Endometrial microvascular endothelial cells (primary cell): ENCODE results near the gene TUBB1. TPM values are rescaled to one million over a fixed set of nuclear protein-coding genes. Genes with fewer than 3 reads are reported as not detected.
"Not testable (repeated sequence)": the region's sequence is repeated elsewhere in the genome, so short reads cannot be mapped to it uniquely, and the experiment has no call there.

ENCODE experiments used
- in situ Hi-C: cut with HindIII; loops from 2 replicates; pipeline ENCODE4 v1.10.0; 2017; ENCODE audit warnings: low sequenced_read_pairs, low pct_unique_long_range_greater_than_20kb; ENCODE audit errors: inconsistent ontology term
- total RNA-seq: library from RNA; depleted of rRNA; stranded (reverse); fragments of >200 nt; gene quantifications from one replicate; pipeline ENCODE4 v1.2.3, GENCODE V29; 2015; ENCODE audit errors: inconsistent ontology term

TUBB1 gene
- total RNA-seq, 1 donor from 2014 or later = not detected

DNA sequence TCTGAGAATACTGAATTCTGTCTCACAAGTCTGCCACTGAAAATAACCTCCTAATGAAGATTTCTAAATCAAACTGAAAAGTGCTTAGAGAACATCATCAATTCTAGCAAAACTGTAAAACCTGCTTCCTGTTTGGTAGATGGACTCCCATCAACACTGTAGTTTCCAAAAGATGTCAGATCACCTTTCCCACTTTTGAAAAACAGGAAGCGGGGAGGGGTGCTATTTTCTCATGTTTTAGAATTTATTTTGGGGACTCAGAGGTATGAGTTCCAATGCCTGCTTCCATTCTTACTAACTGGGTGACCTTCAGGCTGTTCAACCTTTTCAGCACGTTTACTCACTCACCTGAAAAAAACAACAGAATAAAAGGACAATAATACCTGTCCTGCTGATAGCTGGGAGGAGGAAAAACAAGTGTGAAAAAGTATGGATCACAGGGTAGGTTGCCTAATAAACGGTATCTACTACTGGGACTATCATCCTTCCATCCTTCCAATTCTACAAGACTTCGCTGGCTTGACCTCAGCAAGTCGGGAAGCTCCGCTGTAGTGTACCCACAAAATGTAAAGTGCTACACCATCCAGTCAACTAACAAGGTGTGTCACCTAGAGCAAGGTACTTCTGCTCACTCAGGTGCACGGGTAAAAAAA is 11.8 kb downstream of the TUBB1 start:
- in situ Hi-C loops = no loop called here

DNA sequence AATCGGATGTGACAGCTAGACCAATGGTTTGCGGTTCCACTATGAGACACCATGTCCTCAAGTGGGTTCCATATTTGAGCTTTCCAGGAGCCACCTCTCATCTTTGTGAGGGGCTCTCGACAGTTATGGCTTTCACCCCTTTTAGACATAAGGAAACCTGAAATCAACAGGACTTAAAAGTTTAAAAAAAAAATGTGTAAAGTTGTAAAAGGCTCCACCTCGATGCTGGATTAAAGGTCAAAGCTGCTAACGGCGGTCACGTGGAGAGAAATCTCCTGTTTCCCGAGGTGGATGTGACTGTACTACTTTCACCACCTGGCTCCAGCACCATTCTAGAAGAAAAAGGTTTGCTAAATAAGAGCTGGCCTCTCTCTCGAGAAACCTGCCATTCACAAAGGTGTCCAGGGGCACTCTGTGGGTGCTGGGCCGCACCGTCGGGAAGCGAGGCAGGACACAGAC is 12.4 kb downstream of the TUBB1 start:
- in situ Hi-C loops = no loop called here

DNA sequence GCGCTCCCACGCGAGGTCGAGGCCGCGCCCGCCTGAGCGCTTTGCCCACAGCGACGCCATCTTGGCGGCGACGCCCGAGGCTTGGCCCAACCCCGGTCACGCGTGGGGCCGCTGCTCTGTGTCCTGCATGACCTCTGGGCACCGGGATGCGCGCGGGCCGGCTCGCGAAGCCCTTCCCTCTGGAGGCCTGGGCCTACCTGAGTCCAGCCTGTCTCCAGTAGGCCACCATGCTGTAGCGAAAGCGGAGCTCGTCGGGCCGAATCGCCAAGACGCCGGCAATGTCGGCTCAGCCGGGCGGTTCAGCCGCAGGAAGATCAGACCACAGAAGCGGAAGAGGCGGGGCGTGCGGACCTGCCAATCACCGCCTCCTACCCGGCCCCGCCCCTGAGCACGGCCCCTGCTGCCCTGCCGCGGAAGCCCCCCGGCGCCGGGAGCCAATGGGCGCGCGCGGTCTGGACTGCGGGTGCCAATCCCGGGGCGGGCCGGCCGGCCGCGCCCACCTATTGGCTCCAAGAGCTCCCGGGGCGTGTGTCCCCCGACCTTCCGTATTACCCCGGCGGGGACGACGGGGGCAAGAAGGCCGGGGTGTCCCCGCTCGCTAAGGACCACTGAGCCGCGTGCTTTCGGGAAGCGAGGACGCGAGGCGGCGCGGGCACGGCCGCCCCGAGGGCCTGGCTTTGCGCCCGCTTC is 12.9 kb downstream of the TUBB1 start, which contains the start of gene ATP5F1E:
TSS of gene ATP5F1E (minus strand) at position 313 of the 690 bp plus-strand sequence. CDS start at position 229, 84 bp downstream.
- in situ Hi-C loops = no loop called here

DNA sequence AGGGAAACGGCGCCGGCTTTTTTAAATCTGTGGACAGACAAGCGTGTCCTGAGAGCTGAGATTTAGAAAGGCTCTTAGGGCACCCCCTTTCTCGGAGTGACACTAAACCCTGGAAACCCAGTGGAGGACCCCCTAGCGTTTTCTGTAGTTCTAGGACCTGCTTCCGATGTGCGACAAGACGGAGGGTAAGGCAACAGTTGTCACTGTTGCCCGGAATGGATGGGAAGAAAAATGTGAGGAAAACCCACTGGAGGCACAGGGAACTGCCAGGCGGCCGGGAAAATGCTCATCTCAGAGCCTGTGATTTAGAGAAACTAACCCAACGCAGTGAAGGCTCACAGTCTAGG is 13.5 kb downstream of the TUBB1 start:
- in situ Hi-C loops = no loop called here

DNA sequence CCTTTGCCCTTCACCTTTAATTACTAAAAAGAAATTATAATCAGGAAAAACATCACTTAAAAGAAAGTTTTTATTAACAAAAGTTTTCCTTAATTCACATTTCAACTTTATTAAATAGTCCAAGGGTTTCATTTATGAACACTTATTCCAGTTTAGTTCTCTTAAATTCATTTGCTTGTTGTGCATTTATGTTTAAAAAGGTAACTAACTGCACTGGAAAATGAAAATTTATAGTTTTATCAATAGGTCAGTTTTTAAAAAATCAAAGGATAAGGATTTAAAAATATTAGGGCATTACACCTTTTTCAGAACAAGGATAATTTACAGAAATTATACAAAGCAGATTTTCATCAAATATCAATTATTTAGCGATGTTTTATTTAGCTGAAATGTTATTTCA is 13.9 kb downstream of the TUBB1 start:
- in situ Hi-C loops = no loop called here

DNA sequence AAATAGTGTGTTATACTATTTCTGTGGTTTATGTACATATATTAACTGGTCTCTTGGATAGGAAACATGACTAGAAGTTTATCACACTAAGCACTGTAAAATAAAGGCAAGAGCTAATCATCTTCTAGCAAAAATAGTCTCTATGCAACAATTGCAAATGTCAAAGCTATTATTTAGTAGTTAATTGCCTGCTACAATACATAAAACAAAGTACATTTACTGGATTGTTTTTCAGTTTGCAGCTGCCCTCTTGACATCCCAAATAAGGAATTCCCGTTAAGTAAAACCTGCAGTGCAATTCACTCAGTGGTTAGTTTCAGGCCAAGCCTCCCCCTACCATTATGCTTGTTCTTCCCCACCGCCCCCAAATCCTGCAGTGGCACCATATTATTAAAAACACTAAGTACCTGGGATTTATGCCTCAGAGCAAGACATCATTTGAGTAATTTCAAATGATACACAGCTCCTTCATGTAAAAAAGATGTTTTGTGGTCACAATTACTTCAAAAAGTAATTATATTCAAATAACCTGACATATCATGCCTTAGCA is 14.5 kb downstream of the TUBB1 start:
- in situ Hi-C loops = no loop called here

DNA sequence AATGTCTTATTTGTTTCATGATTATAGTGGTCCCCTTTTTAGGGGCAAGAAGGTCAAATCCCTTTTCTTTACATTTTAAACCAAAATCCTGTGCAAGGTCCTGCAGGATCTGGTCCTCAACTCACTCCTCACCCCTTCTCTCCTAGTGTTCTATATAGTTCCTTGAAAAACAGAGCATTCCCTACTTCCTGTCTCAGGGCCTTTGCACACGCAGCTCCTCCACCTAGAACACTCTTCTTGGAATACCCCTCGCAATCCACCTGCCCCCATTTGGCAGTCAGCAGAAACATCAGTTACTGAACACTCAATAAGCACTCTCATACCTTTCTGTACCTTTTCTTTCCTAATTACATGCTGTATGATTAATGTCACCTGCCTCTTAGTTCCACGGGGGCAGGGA is 16.2 kb downstream of the TUBB1 start:
- in situ Hi-C loops = no loop called here

DNA sequence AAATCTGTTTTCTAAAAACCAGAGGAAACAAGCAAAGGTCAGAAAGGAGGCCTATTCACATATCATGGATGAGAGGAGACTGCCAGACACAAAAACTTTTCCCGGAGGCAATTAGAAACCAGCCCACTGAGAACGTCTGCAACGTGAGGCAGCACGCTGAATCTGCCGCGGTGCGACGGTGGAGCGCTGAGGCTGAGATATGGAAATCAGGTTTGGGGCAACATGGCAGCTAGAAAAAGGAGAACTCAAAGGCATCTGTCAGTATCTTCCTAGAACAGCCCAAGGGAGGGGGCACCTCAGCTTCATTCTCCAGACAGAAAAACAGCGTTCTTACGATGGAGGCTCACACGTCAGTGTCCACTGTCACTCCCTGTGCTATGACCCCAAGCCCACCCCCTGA is 18.2 kb downstream of the TUBB1 start:
- in situ Hi-C loops = no loop called here

DNA sequence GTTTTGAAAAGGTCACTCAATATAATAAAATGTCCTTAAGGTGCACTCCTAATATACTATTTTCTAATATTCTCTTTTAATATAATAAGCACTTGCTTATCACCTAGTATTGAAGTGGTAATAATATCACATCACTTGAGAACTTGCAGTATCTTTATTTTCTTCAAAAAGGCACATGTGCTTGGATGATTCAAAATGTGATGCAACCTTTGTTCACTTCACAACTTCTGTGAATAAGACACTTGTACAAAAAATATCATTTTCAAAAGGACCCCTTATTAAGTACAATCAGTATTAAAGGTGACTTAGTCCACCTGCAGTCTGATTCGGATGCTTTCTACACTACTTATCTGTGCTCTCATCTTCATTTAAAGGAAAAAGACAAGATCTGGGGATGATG is 20.0 kb downstream of the TUBB1 start:
- in situ Hi-C loops = no loop called here

DNA sequence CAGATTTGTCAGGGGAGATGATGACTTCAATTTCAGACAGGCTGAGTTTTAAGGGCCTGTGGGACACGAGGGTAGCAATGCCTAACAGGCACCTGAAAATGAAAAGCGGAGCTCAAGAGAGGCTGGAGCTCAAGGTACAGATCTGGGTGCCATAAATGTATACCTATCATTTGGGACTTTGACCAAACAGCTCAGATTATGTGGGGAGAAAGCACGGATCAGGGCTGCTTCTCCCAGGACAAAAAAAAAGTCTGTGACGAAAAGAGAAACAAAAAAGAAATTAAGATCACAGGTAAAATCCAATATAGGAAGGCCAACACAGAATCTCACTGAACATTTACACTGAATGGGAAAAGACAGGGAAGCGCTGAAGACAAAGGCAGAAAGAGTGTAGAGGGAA is 21.4 kb downstream of the TUBB1 start:
- in situ Hi-C loops = no loop called here

DNA sequence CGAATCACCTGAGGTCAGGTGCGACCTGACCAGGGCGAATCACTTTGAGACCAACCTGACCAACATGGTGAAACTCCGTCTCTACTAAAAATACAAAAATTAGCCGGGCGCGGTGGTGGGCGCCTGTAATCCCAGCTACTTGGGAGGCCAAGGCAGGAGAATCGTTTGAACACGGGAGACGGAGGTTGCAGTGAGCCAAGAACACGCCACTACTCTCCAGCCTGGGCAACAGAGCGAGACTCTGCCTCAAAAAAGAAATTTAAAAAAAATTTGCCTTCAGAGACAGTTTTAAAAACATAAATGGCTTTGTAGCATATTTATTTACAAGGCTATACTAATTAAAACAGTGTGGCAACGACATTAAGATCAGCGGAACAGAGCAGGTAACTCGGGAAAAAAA is 22.3 kb downstream of the TUBB1 start:
- in situ Hi-C loops = not testable (repeated sequence)

DNA sequence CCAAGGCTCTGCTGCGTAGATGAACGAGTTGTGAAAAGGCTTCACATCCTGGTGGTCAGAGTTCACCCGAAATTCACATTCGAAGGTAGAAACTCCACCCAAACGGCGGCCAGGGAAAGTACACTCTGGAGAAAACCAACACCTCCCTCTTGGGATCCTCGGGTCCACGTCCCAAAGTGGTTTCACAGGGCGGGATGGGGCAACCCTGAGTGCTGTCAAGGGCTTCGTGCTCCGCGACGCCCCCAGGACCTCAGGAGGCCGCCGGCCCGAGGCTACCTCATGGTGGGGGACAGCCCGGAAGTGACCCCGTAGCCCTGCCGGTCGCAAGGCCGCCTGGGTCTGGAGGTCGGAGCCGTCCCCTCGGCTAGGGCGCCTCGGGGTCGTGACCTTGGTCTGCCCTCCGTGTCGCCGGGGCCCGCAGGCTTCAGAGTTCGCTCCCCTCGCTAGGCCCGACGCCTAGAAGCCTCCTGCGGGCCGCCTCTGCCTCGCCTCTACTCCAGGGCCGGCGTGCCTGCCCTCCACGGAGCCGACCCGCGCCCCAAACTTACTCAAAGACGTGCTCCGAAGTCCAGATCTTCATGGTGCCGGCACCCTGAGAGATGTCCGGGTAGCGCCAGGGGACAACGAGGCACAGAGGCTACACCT is 23.0 kb downstream of the TUBB1 start, which contains the start of gene PRELID3B:
TSS of gene PRELID3B (minus strand) at position 636 of the 645 bp plus-strand sequence. CDS start at position 580, 56 bp downstream.
- in situ Hi-C loops = no loop called here

DNA sequence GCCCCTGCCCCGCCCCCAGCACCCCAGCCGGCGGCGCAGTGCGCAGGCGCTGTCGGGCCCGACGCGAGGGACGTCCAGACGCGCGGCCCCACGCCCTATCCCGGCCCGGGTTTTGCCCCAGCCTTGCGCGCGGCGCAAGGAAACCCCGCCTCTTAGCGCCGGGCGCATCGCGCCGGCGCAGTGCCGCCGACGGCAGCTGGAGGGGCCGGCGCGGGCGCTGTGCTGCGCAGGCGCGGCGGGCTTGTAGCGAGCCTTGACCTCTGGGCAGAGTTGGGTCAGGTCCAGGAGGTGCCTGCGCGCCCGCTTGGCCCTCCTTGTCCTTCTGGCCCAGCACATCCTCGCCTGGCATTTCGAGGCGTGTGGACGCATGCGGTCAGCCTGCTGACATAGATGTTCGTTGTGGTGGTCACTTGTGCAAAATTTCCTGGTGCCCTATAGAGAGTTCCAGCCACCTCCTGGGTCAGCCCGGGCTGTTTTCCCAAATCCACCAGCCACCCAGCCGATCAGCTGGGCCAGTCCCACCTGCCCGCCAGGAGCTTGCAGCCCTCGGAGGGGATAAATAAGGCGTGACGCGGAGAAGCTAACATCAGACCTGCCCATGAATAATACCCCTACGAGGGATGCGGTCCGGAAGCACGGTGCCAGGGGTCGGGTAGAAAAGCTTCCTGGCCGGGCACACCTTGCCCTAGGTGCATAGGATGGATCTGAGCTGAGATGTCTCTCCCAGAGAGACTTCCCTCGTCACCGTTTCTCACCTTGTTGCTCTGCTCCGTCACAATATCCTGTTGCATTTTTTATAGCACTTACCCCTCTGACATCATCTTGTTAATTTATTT is 23.8 kb downstream of the TUBB1 start:
- in situ Hi-C loops = no loop called here

DNA sequence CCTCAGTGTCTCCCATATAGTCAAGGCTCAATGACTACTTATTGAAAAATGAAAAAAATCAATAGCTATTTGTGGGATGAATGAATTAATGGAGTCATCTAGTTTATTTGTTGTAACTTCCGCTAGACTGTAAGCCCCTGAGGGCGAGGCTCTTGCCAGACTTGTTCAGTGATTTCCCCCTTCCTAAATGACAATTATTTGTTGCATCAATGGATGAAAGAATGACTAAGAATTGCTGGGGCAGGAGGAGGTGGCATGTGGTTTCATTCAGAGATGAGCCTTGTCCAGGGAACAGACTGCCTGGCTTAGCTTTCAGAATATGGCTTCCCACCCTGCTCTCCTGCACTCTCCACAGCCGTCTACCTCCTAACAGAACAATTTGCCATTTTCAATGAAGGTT is 24.5 kb downstream of the TUBB1 start:
- in situ Hi-C loops = no loop called here

DNA sequence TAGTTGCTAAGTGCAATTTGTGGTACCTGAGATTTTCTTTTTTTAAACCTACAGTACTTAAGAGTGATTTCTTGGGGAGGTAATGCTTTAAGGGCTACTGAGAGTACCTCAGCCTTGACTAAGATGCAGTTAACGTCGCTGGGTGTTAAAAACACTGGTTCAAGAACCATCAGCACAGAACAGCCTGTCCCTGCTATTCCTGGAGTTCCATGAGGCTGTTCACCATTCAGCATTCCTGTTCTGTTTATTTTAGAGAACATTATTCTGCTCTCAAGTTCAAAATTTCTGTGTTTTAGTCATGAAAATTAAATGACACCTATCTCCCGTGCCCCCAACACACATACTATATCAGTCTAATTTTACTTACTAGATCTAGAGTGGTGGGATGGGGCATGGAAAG is 25.1 kb downstream of the TUBB1 start:
- in situ Hi-C loops = no loop called here

DNA sequence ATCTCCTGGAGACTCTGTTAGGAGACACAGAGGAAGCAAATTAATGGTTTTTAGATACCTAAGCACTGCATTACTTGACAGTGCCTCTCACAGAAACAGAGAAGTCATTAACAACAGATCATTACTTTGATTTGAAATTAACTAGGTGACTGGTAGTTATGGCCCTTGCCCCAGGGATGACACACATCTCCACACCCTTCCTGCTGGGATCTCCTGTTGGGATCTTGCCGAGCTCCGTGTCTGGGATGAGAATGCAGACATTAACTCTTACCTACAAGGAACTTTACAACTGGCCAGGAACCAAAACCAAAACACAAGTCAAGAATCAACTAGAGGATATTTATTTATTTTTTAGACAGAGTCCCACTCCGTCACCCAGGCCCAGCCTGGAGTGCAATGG is 25.6 kb downstream of the TUBB1 start:
- in situ Hi-C loops = no loop called here

DNA sequence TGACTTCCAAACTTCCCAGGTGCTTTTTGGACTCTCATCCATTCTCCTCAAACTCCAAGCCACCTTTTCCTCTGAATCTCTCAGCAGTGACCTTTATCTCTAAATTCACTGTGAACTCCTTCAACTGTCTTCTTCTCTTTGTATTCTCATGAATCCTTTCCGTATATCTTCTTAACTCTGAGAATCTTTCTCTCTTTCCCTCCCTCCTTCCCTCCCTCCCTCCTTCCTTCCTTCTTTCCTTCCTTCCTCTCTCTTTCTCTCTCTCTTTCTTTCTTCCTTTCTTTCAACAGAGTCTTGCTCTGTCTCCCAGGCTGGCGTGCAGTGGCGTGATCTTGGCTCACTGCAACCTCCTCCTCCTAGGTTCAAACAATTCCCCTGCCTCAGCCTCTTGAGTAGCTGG is 27.6 kb downstream of the TUBB1 start:
- in situ Hi-C loops = no loop called here

DNA sequence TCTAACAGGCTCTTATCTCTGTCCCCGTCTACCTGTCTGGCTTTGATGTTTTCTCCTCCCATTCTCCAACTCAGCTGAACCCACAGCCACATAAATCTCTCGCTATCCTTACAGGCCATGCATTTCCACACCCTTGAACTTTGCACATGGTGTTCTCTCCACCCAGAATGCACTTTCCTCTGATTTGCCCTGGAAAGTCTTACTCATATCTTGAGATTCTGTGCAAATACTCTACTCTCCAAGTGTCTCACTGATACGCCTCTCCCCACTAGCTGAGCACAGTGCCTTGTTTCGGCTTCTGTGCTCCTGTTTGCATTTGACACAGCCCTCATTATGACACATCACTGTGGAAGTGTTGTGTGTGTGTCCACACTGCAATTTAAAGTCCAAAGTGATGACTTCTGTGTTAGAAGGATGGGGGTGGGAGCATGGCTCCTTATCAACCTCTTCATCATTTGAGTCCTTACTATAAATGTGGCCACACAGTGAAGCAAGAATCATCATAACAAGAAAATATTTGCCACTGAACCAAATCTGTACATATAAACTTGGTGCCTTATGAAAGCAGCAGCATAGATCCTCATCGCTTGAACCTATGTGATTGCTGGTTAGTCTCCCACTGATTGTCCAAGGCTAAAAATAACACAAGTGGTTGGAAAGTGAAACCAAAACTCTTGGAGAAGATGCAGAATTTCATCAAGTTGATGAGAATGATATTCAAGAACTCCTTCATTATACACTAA is 28.9 kb downstream of the TUBB1 start:
- in situ Hi-C loops = no loop called here
